Measurements from ENCODE around the gene TINCR. TPM values are rescaled to one million over a fixed set of nuclear protein-coding genes. Genes with fewer than 3 reads are reported as not detected.

Gene TINCR
- total RNA-seq, 1 donor from 2014 or later: not detected

DNA sequence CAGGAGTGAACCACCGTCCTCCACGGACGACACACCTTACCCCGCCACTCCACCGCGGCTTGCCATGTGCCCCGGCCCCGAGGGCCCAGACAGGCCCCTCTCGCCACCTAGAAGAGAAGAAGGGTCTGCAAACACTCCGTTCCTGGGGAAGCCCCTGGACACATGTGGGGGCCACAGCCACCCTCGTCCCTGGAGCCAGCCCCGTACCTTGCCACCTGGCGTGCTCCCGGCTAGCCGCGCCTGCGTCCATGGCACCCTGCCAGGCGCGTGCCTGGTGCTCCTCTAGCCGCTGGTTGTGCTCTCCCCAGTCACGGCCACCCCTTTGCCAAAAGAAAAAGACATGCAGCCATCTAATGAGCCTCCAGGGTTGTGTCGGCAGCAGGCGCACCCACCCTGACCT lies 19.9 kb upstream of the TINCR start:
- DNase-seq: no peak
- Histone ChIP-seq H3K4me3 (no peak overlapping the region), H3K36me3 (peaks cover 69% of the 10 kb centered on the region), H3K9me3 (replicated peaks) (no peaks in the 10 kb centered on the region), H3K27ac (replicated peaks) (no peak overlapping the region), H3K27me3 (ENCODE audit: low read depth) (no peaks in the 10 kb centered on the region), H3K4me1 (peaks cover 17% of the 10 kb centered on the region)
- no peak for TF ChIP-seq CTCF (IDR thresholded peaks at IDR 0.05; ENCODE audit: borderline replicate concordance)
- intact Hi-C loops (cut with micrococcal nuclease): no loop called here

DNA sequence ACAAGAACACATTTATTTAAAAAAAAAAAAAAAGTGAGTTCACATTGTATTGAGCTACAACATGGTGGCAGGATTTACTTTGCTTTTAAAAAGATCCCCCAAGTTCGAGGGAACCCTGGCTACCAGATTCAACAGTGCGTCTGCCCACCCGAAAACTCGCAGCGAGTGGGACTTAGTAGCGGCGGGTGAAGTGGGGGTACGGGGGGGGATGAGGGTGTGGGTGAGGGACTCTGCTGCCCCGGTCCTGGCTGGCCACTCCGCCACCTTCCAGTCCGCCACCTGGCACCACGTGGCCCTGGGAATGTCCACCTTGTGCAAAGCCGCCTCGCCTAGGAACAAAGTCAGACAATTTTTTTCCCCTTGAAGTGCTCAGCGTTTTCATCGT lies 19.3 kb upstream of the TINCR start:
- no peak for DNase-seq
- TF ChIP-seq CTCF (IDR thresholded peaks at IDR 0.05; ENCODE audit: borderline replicate concordance): no peak
- Histone ChIP-seq H3K36me3 (peaks cover 69% of the 10 kb centered on the region), H3K4me3 (no peak overlapping the region), H3K9me3 (replicated peaks) (no peaks in the 10 kb centered on the region), H3K27me3 (ENCODE audit: low read depth) (no peaks in the 10 kb centered on the region), H3K27ac (replicated peaks) (no peak overlapping the region), H3K4me1 (peaks cover 17% of the 10 kb centered on the region)
- intact Hi-C loops (cut with micrococcal nuclease): no loop called here

GRCh38 chr19:5586300-5587070 lies 18.7 kb upstream of the TINCR start:
- intact Hi-C loops (cut with micrococcal nuclease): no loop called here
- Histone ChIP-seq H3K27ac (replicated peaks) (no peak overlapping the region), H3K9me3 (replicated peaks) (no peaks in the 10 kb centered on the region), H3K36me3 (peaks cover 69% of the 10 kb centered on the region), H3K27me3 (ENCODE audit: low read depth) (no peaks in the 10 kb centered on the region), H3K4me3 (no peak overlapping the region), H3K4me1 (peaks cover 17% of the 10 kb centered on the region)
- no peak for DNase-seq
- no peak for TF ChIP-seq CTCF (IDR thresholded peaks at IDR 0.05; ENCODE audit: borderline replicate concordance)

DNA sequence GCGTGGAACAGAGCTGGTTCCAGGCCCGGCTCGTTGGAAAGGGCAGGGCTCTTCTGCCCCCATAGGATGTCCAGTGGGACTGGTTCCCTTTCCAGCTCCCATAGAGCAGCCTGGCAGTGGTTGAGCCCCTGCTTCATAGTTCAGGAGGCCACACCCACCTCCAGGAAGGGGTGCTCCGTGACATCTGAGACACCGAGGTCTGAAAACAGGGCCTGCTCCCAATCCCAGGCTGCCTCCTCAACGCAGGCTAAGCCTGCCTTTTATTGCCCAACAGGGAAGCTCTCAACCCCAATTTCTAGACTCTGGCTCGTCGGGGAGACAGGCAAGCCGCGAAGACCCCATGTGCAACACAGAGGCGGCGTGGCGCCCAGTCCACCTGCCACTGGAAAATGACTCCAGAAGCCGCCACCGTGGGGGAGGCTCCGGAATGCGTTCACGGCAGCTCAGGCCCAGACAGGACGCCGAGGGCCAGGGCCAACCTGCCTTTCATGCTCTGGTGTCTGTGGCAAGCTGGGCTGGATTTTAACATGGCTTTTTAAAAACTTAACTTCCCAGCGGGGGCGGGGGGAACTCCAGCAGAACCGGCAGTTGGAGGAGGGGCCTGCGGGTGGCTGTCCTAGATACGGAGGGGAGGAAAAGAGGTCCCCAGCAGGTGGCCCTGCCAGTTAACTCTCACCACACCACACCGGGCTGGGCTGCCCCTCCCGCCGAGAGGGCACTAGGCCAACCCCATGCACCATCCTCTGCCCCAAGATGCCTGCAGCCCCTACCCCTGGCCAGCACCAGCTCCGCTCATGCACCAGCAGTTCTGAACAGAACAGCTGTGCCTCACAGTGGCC lies 17.9 kb upstream of the TINCR start:
- Histone ChIP-seq H3K4me1 (peaks cover 17% of the 10 kb centered on the region), H3K4me3 (no peak overlapping the region), H3K27me3 (ENCODE audit: low read depth) (no peaks in the 10 kb centered on the region), H3K9me3 (replicated peaks) (no peaks in the 10 kb centered on the region), H3K27ac (replicated peaks) (peak overlapping the region; percentile 44), H3K36me3 (peaks cover 65% of the 10 kb centered on the region)
- TF ChIP-seq CTCF (IDR thresholded peaks at IDR 0.05; ENCODE audit: borderline replicate concordance): no peak
- intact Hi-C loops (cut with micrococcal nuclease): no loop called here
- DNase-seq: no peak

DNA sequence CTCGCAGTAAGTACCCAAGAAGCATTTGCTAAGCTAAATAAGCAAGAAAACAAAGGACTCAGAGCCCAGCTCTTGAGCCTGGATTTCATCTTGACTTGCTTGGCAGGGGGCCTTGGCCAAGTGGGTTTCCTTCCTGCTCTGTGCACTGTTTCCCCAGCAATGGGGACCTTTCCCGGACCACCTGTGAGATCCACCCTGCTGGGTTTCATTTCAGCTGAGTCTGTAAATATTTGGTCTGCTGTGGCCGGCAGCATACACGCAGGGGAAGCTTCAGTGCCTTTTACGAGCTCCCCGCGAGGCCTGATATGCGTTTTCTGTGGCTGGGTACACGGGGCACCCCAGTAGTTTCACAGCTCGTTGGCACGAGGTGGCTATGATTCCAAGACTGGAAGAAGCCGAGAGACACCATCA lies 12.4 kb upstream of the TINCR start:
- intact Hi-C loops (cut with micrococcal nuclease): no loop called here
- DNase-seq: no peak
- H3K9me3 ChIP-seq (replicated peaks): no peaks in the 10 kb centered on the region
- no peak for TF ChIP-seq CTCF (IDR thresholded peaks at IDR 0.05; ENCODE audit: borderline replicate concordance)
- H3K4me1 ChIP-seq: peaks cover 8% of the 10 kb centered on the region
- H3K27me3 ChIP-seq (ENCODE audit: low read depth): no peaks in the 10 kb centered on the region
- no peak overlapping the region for H3K27ac ChIP-seq (replicated peaks)
- H3K36me3 ChIP-seq: peaks cover 18% of the 10 kb centered on the region
- H3K4me3 ChIP-seq: no peak overlapping the region

Data from left ventricle myocardium inferior (tissue), 1 donor.